HG03095 (cell line): Measurements from ENCODE around the gene RBM4.

ENCODE experiments used
- ATAC-seq: cut with Tn5 transposase; IDR thresholded peaks from one replicate; pipeline ENCODE4 v1.9.1; 2021; ENCODE audit warnings: moderate library complexity; ENCODE audit not compliant: unreplicated experiment

The RBM4 gene

GRCh38 chr11:66649903-66650302 lies 11.4 kb downstream of the RBM4 start:
- no peak for ATAC-seq

GRCh38 chr11:66651016-66651415 lies 12.5 kb downstream of the RBM4 start:
- no peak for ATAC-seq

- no peak for ATAC-seq
Measured at GRCh38 chr11:66652651-66653050, 14.1 kb downstream of the RBM4 start.

GRCh38 chr11:66653123-66653522 lies 14.6 kb downstream of the RBM4 start:
- ATAC-seq = no peak

- ATAC-seq = no peak
Measured at GRCh38 chr11:66659763-66660162, 21.3 kb downstream of the RBM4 start.

GRCh38 chr11:66663741-66664296 lies 25.3 kb downstream of the RBM4 start:
- no peak for ATAC-seq

GRCh38 chr11:66665369-66665768 lies 26.9 kb downstream of the RBM4 start:
- ATAC-seq = no peak

GRCh38 chr11:66670816-66671215 lies 32.3 kb downstream of the RBM4 start:
- no peak for ATAC-seq

GRCh38 chr11:66674964-66675602 lies 36.6 kb downstream of the RBM4 start:
- no peak for ATAC-seq

- no peak for ATAC-seq
Measured at GRCh38 chr11:66676282-66676919, 37.9 kb downstream of the RBM4 start.

- ATAC-seq = no peak
Measured at GRCh38 chr11:66676931-66677598, 38.6 kb downstream of the RBM4 start.

GRCh38 chr11:66677599-66678375 lies 39.3 kb downstream of the RBM4 start, which contains the start of gene RBM4B:
Gene RBM4B, minus strand, starts transcription at chr11:66677887. Its CDS starts 808 bp downstream, at chr11:66677079.
- ATAC-seq = peak; percentile 77

- ATAC-seq = no peak
Measured at GRCh38 chr11:66680966-66681645, 42.6 kb downstream of the RBM4 start.

GRCh38 chr11:66683877-66684276 lies 45.4 kb downstream of the RBM4 start:
- ATAC-seq = no peak

GRCh38 chr11:66684635-66685034 lies 46.1 kb downstream of the RBM4 start:
- ATAC-seq = no peak

- no peak for ATAC-seq
Measured at GRCh38 chr11:66685276-66686099, 47.0 kb downstream of the RBM4 start.

GRCh38 chr11:66686100-66686785 lies 47.7 kb downstream of the RBM4 start:
- no peak for ATAC-seq

- ATAC-seq = no peak
Measured at GRCh38 chr11:66686801-66687750, 48.6 kb downstream of the RBM4 start.
